BJ (cell line): Measurements from ENCODE around the gene CCNJL. TPM values are rescaled to one million over a fixed set of nuclear protein-coding genes. Genes with fewer than 3 reads are reported as not detected.

Experiments used
- CTCF ChIA-PET: fragments of 350-600 bp; formaldehyde crosslinking; extraction: SDS; loops from one replicate; lab custom pipeline; 2021; ENCODE audit warnings: antibody characterized with exemption, inconsistent platforms; lab: Yijun Ruan, JAX
- POLR2A ChIA-PET: fragments of 300-600 bp; sonication (Branson Sonifier 250); formaldehyde crosslinking; extraction: SDS; loops from one replicate; lab custom pipeline; 2021; ENCODE audit warnings: antibody characterized with exemption; lab: Charles Lee
- DNase-seq: peaks from one replicate; pipeline ENCODE4 v3.0.0-alpha.2; 2011; ENCODE audit warnings: low read depth
- H3K27me3 ChIP-seq: 2 replicates; pipeline ENCODE4 v1.6.0; 2011; ENCODE audit warnings: low read length; ENCODE audit not compliant: control insufficient read depth, insufficient read depth
- H3K36me3 ChIP-seq: 2 replicates; pipeline ENCODE4 v1.5.1; 2011; ENCODE audit warnings: low read length; ENCODE audit not compliant: control insufficient read depth, insufficient read depth
- H3K4me3 ChIP-seq: 2 replicates; pipeline ENCODE4 v1.5.1; 2011; ENCODE audit warnings: low read depth, mild to moderate bottlenecking, control low read depth, low read length
- polyA plus RNA-seq: library from polyadenylated mRNA; depleted of rRNA; stranded (reverse); fragments of >200 nt; gene quantifications from 2 replicates; pipeline ENCODE4 v1.2.3, GENCODE V29; 2011
- TF ChIP-seq, protein P1 (sequence below): IDR thresholded peaks from 2 replicates; pipeline ENCODE4 v1.5.1; 2011; ENCODE audit warnings: low read depth, mild to moderate bottlenecking, control low read depth, inconsistent platforms, low read length, moderate library complexity; ENCODE audit not compliant: insufficient read depth

CCNJL gene
- polyA plus RNA-seq, 1 experiment: 0.71 TPM

DNA sequence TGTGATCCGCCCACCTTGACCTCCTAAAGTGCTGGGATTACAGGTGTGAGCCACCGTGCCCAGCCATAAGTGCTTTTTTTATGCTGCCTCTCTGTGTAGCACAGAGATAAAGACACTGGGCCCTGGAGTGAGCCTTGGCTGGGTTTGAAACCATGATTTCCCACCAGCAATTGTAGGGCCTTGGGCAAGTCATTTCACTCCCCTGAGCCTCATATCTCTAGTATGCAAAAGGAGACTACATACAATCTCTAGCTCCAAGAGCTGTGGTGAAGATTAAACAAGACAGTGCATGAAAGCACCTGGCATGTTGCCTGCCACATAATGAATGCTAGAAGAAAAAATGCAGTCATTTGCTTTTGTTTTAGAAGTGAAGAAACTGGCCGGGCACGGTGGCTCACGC, 79.1 kb downstream of the CCNJL start:
- POLR2A ChIA-PET: no interaction called here
- Histone ChIP-seq H3K4me3 (no peak overlapping the region), H3K36me3 (no peaks in the 10 kb centered on the region), H3K27me3 (peaks cover 2% of the 10 kb centered on the region; the same call in 1 of the 2 replicates)
- CTCF ChIA-PET: no interaction called here
- DNase-seq: no peak
- TF ChIP-seq, protein P1, sequence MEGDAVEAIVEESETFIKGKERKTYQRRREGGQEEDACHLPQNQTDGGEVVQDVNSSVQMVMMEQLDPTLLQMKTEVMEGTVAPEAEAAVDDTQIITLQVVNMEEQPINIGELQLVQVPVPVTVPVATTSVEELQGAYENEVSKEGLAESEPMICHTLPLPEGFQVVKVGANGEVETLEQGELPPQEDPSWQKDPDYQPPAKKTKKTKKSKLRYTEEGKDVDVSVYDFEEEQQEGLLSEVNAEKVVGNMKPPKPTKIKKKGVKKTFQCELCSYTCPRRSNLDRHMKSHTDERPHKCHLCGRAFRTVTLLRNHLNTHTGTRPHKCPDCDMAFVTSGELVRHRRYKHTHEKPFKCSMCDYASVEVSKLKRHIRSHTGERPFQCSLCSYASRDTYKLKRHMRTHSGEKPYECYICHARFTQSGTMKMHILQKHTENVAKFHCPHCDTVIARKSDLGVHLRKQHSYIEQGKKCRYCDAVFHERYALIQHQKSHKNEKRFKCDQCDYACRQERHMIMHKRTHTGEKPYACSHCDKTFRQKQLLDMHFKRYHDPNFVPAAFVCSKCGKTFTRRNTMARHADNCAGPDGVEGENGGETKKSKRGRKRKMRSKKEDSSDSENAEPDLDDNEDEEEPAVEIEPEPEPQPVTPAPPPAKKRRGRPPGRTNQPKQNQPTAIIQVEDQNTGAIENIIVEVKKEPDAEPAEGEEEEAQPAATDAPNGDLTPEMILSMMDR: no peak

- CTCF ChIA-PET: interaction anchor here (1.5 kb wide), 1 partner anchor 32 kb away, joined by 4 read pairs; no protein-coding TSS in a partner anchor
- POLR2A ChIA-PET: no interaction called here
Observed at GRCh38 chr5:160231783-160232342, 80.5 kb downstream of the CCNJL start.

GRCh38 chr5:160230686-160231527, 81.5 kb downstream of the CCNJL start:
- no peak overlapping the region for H3K4me3 ChIP-seq
- TF ChIP-seq, protein P1: no peak
- no peaks in the 10 kb centered on the region for H3K36me3 ChIP-seq
- POLR2A ChIA-PET: no interaction called here
- H3K27me3 ChIP-seq: no peaks in the 10 kb centered on the region
- CTCF ChIA-PET: no interaction called here
- no peak for DNase-seq

More at GRCh38 chr5:160231783-160232342, 80.5 kb downstream of the CCNJL start:
- Histone ChIP-seq H3K36me3 (no peaks in the 10 kb centered on the region), H3K27me3 (no peaks in the 10 kb centered on the region), H3K4me3 (no peak overlapping the region)
- TF ChIP-seq, protein P1: no peak
- DNase-seq: no peak

DNA sequence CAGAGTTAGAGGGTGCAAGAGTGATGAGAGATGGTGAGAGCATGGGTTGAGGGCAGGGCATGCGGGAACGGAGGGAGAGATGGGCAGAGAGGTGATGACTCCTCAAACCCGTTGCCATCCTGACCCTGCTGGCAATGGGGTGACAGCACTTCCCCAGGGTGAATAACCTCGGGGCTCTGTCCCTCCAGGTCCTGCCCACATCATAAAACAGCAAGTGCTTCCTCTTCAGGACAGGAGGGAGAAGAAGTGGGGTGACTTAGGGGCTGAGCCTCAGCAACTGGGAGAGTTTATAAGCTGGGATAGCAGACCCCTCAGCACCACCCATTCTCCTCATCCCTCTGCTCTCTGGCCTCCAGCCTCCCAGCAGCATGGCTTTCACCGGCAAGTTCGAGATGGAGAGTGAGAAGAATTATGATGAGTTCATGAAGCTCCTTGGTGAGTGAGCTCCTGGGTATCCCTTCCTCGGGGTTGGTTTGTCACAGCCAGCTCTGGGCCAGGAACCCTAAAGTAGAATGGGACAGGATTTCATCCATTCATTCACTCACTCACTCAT, 83.1 kb downstream of the CCNJL start, which contains the start of gene FABP6:
TSS of gene FABP6 (plus strand) at position 317 of the 553 bp plus-strand sequence. CDS start at position 369, 52 bp downstream.
- no peaks in the 10 kb centered on the region for H3K27me3 ChIP-seq
- ChIA-PET POLR2A (interaction anchor here (0.5 kb wide), 1 partner anchor 11 kb away, joined by 3 read pairs; no protein-coding TSS in a partner anchor), CTCF (no interaction called here)
- no peaks in the 10 kb centered on the region for H3K36me3 ChIP-seq
- no peak for DNase-seq
- TF ChIP-seq, protein P1: no peak
- H3K4me3 ChIP-seq: no peak within 1 kb of the TSS

GRCh38 chr5:160227012-160227411, 85.4 kb downstream of the CCNJL start:
- ChIA-PET POLR2A (no interaction called here), CTCF (interaction anchor here (0.6 to 1.3 kb wide), 2 partner anchors 10 to 14 kb away, joined by 3 to 4 read pairs; no protein-coding TSS in a partner anchor)
- Histone ChIP-seq H3K4me3 (no peak overlapping the region), H3K27me3 (no peaks in the 10 kb centered on the region), H3K36me3 (no peaks in the 10 kb centered on the region)
- TF ChIP-seq, protein P1: no peak
- no peak for DNase-seq
